HepG2 (cell line): ENCODE data around the gene LHPP.

Experiments
- ELF4 ChIP-seq: sonication (generic); formaldehyde crosslinking; IDR thresholded peaks from 2 replicates; pipeline ENCODE4 v1.5.0; 2020; ENCODE audit warnings: missing genetic modification reagents, mild to moderate bottlenecking, moderate library complexity, borderline replicate concordance
- ESRRA ChIP-seq: sonication (generic); formaldehyde crosslinking; IDR thresholded peaks from 2 replicates; pipeline ENCODE4 v1.5.1; 2020; ENCODE audit warnings: mild to moderate bottlenecking, low read depth, missing genetic modification reagents
- EZH2 ChIP-seq: conservative IDR thresholded peaks from 2 replicates; pipeline ENCODE4 v1.6.1; 2012; ENCODE audit warnings: mild to moderate bottlenecking, low read depth, low read length, moderate library complexity
- KLF13 ChIP-seq: sonication (generic); formaldehyde crosslinking; IDR thresholded peaks from 2 replicates; pipeline ENCODE4 v1.4.0; 2020; ENCODE audit warnings: mild to moderate bottlenecking, missing genetic modification reagents
- NFE2L2 ChIP-seq: fragments of 150-350 bp; IDR thresholded peaks from 2 replicates; pipeline ENCODE4 v1.6.1; 2014; ENCODE audit warnings: low read length
- RAD21 ChIP-seq: fragments of 450-650 bp; formaldehyde crosslinking; IDR thresholded peaks from 2 replicates; pipeline ENCODE4 v1.5.0; 2020; ENCODE audit warnings: mild to moderate bottlenecking
- SP2 ChIP-seq: sonication (generic); formaldehyde crosslinking; IDR thresholded peaks from 2 replicates; pipeline ENCODE4 v1.5.1; 2020; ENCODE audit warnings: mild to moderate bottlenecking, missing genetic modification reagents
- TCF12 ChIP-seq, 2 experiments: fragments of 450-650 bp in 1 of 2; sonication (generic) in 1 of 2; formaldehyde crosslinking in 1 of 2; IDR thresholded peaks; 2 replicates each; pipeline versions ENCODE4 v1.6.1 to v1.8.0; 2017 to 2022; ENCODE audit warnings: antibody characterized with exemption in 1 of 2, mild to moderate bottlenecking in 1 of 2, missing genetic modification reagents in 1 of 2, moderate library complexity in 1 of 2
- TCF7 ChIP-seq: sonication (generic); IDR thresholded peaks from 2 replicates; pipeline ENCODE4 v1.6.1; 2016; ENCODE audit warnings: antibody characterized with exemption, low read depth
- YY1 ChIP-seq: IDR thresholded peaks from 2 replicates; pipeline ENCODE4 v1.6.1; 2011; ENCODE audit warnings: low read length, low read depth, moderate library complexity, mild to moderate bottlenecking; ENCODE audit not compliant: insufficient read depth, insufficient replicate concordance
- ZNF17 ChIP-seq: sonication (generic); formaldehyde crosslinking; IDR thresholded peaks from 2 replicates; pipeline ENCODE4 v1.5.0; 2020; ENCODE audit warnings: mild to moderate bottlenecking, missing genetic modification reagents
- ZNF775 ChIP-seq: sonication (generic); formaldehyde crosslinking; IDR thresholded peaks from 2 replicates; pipeline ENCODE4 v1.4.0; 2020; ENCODE audit warnings: missing genetic modification reagents, mild to moderate bottlenecking, moderate library complexity, borderline replicate concordance
- TF ChIP-seq, protein P1 (sequence below): sonication (generic); formaldehyde crosslinking; IDR thresholded peaks from 2 replicates; pipeline ENCODE4 v1.8.1; 2022; ENCODE audit warnings: mild to moderate bottlenecking, missing genetic modification reagents
- TF ChIP-seq, protein P2 (sequence below): sonication (generic); formaldehyde crosslinking; IDR thresholded peaks from 2 replicates; pipeline ENCODE4 v1.4.0; 2020; ENCODE audit warnings: mild to moderate bottlenecking, missing genetic modification reagents

DNA sequence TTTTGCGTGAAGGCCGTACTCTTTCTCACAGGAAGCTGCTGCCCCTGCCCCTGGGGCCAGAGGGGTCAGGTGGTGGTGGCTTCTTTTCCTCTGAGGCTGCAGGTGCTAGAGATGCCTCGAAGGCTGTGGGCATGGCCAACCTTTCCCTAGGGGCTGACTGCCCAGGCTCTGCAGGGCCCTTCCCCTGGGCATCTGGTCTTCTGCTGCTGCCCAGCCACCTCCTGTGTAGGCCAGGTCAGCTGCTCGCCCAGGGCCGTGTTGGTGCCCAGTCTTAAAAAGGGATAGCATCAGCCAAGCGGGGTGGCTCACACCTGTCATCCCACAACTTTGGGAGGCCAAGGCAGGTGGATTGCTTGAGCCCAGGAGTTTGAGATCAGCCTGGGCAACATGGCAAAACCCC is 168.2 kb downstream of the LHPP start:
- TF ChIP-seq, protein P1, sequence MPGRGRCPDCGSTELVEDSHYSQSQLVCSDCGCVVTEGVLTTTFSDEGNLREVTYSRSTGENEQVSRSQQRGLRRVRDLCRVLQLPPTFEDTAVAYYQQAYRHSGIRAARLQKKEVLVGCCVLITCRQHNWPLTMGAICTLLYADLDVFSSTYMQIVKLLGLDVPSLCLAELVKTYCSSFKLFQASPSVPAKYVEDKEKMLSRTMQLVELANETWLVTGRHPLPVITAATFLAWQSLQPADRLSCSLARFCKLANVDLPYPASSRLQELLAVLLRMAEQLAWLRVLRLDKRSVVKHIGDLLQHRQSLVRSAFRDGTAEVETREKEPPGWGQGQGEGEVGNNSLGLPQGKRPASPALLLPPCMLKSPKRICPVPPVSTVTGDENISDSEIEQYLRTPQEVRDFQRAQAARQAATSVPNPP (CRISPR knock-in tag): no peak
- TF ChIP-seq ZNF17 (no peak), NFE2L2 (no peak), YY1 (no peak), KLF13 (CRISPR knock-in tag) (no peak), ZNF775 (CRISPR knock-in tag) (no peak), ELF4 (CRISPR knock-in tag) (no peak), TCF7 (no peak), RAD21 (CRISPR knock-in tag) (no peak), TCF12 (IDR thresholded peaks at IDR 0.05) (no peak), TCF12 (CRISPR knock-in tag; IDR thresholded peaks at IDR 0.05) (no peak), ESRRA (CRISPR knock-in tag) (no peak), SP2 (no peak), EZH2 (no peak)
- TF ChIP-seq, protein P2, sequence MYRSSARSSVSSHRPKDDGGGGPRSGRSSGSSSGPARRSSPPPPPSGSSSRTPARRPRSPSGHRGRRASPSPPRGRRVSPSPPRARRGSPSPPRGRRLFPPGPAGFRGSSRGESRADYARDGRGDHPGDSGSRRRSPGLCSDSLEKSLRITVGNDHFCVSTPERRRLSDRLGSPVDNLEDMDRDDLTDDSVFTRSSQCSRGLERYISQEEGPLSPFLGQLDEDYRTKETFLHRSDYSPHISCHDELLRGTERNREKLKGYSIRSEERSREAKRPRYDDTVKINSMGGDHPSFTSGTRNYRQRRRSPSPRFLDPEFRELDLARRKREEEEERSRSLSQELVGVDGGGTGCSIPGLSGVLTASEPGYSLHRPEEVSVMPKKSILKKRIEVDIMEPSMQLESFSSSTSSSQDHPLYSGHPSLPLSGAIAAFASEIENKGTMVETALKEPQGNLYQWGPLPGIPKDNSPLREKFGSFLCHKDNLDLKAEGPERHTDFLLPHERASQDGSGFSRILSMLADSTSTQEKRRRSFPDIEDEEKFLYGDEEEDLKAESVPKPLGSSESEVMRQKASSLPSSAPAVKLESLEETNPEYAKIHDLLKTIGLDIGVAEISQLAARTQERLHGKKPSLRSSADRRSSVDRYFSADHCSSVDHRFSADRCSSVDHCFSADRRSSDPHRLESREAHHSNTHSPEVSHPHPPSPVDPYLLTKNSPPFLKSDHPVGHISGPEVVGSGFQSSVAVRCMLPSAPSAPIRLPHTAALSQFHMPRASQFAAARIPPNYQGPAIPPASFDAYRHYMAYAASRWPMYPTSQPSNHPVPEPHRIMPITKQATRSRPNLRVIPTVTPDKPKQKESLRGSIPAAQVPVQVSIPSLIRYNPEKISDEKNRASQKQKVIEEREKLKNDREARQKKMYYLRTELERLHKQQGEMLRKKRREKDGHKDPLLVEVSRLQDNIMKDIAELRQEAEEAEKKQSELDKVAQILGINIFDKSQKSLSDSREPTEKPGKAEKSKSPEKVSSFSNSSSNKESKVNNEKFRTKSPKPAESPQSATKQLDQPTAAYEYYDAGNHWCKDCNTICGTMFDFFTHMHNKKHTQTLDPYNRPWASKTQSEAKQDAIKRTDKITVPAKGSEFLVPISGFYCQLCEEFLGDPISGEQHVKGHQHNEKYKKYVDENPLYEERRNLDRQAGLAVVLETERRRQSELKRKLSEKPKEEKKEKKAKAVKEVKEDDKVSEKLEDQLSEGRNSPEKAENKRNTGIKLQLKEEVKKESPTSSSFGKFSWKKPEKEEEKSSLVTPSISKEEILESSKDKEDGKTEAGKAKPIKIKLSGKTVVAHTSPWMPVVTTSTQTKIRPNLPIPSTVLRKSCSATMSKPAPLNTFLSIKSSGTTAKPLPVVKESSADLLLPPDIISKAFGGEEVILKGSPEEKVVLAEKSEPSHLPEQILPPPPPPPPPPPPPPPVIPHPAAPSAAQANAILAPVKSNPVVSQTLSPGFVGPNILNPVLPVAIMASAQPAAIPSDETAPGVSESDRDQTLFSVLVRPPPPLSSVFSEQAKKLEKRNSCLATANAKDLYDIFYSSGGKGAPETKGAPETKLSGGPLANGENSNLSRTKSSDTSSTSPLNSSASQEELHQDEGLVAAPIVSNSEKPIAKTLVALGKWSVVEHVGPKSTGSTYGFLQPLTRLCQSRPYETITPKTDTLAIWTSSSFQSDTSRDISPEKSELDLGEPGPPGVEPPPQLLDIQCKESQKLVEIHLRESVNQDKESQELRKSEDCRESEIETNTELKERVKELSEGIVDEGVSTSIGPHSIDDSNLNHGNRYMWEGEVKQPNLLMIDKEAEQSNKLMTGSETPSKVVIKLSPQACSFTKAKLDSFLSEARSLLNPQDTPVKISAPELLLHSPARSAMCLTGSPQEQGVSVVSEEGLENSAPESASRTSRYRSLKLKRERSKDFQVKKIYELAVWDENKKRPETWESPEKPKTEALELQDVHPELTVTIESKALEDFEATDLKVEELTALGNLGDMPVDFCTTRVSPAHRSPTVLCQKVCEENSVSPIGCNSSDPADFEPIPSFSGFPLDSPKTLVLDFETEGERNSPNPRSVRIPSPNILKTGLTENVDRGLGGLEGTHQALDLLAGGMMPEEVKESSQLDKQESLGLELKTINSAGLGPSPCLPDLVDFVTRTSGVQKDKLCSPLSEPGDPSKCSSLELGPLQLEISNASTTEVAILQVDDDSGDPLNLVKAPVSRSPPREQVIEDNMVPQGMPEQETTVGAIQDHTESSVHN (CRISPR knock-in tag): no peak
